Measurements from ENCODE around the gene MGAT5.

Gene MGAT5

DNA sequence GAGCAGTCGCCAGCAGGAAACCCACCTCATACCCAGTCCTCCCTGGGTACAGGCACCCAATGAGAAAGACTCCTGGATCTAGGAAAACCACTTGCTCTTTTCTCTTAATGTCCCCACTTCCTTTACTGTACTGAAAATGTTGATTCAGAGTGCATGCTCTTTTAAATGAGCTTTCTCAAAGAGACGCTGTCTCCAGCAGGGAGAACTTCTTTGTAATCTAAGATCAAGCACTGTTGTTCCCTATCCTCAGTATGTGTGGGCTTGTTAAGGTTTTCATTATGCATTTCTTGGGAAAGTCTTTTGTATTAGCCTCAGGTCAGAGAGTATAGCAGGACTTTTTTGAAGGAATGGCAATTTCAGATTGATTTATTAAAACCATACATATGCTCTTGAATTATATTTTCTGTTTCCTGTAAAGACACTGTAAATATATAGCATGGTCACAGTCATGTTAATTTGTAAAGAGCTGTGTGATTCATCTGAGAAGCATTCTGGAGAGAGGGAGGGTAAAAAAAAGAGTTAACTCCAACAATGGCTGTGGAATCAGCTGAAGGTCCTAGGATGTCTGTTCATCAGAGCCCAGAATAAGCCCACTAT, 178.1 kb downstream of the MGAT5 start:
- ChIA-PET CTCF (interaction anchor here (0.8 to 2.0 kb wide), 6 partner anchors 19 to 546 kb away, joined by 3 to 14 read pairs (median 4); no protein-coding TSS in a partner anchor), POLR2A (no interaction called here)
- Histone ChIP-seq H3K36me3 (ENCODE audit: control insufficient read depth in 2 of 2, insufficient read depth in 1 of 2, low read length in 2 of 2) (peaks cover 0 to 53% of the 10 kb centered on the region in 2 experiments; a peak in 1 of 3 replicates), H3K4me1 (ENCODE audit: control insufficient read depth, insufficient read depth, low read length) (no peaks in the 10 kb centered on the region), H3K9me3 (ENCODE audit: control insufficient read depth, insufficient read depth, low read depth, low read length) (no peaks in the 10 kb centered on the region), H3K27ac (ENCODE audit: extremely low read depth, low read depth, low read length) (no peak overlapping the region), H3K4me3 (ENCODE audit: low read depth, low read length) (no peak overlapping the region)
- TF ChIP-seq ZNF335 (tag by site-specific recombination; conservative IDR thresholded peaks at IDR 0.05) (no peak), AEBP2 (tag by site-specific recombination; IDR thresholded peaks at IDR 0.05; ENCODE audit: borderline replicate concordance) (no peak), SALL2 (tag by site-specific recombination; IDR thresholded peaks at IDR 0.05; ENCODE audit: borderline replicate concordance) (no peak), ZNF19 (tag by site-specific recombination; IDR thresholded peaks at IDR 0.05; ENCODE audit: low read depth) (no peak), ZIC2 (tag by site-specific recombination; IDR thresholded peaks at IDR 0.05) (no peak), MYNN (tag by site-specific recombination; IDR thresholded peaks at IDR 0.05; ENCODE audit: borderline replicate concordance) (no peak)

GRCh38 chr2:134432435-134432883, 178.6 kb downstream of the MGAT5 start:
- ChIA-PET POLR2A (no interaction called here), CTCF (interaction anchor here (0.8 to 1.7 kb wide), 4 partner anchors 19 to 547 kb away, joined by 3 to 5 read pairs (median 4); no protein-coding TSS in a partner anchor)
- peaks cover 0 to 52% of the 10 kb centered on the region in 2 experiments; a peak in 2 of 3 replicates for H3K36me3 ChIP-seq (ENCODE audit: control insufficient read depth in 2 of 2, insufficient read depth in 1 of 2, low read length in 2 of 2)
- no peak overlapping the region for H3K4me3 ChIP-seq (ENCODE audit: low read depth, low read length)
- no peak overlapping the region for H3K27ac ChIP-seq (ENCODE audit: extremely low read depth, low read depth, low read length)
- no peaks in the 10 kb centered on the region for H3K4me1 ChIP-seq (ENCODE audit: control insufficient read depth, insufficient read depth, low read length)
- no peaks in the 10 kb centered on the region for H3K9me3 ChIP-seq (ENCODE audit: control insufficient read depth, insufficient read depth, low read depth, low read length)
- TF ChIP-seq ZNF211 (tag by site-specific recombination; IDR thresholded peaks at IDR 0.05; ENCODE audit: low read depth) = no peak
- no peak for TF ChIP-seq ZNF112 (tag by site-specific recombination; IDR thresholded peaks at IDR 0.05)
- no peak for TF ChIP-seq ZNF561 (tag by site-specific recombination; IDR thresholded peaks at IDR 0.05; ENCODE audit: borderline replicate concordance)
- no peak for TF ChIP-seq ZNF837 (tag by site-specific recombination; IDR thresholded peaks at IDR 0.05)
- TF ChIP-seq ZNF701 (tag by site-specific recombination; IDR thresholded peaks at IDR 0.05) = no peak
- TF ChIP-seq ZNF571 (tag by site-specific recombination; IDR thresholded peaks at IDR 0.05) = no peak
- no peak for TF ChIP-seq YY2 (tag by site-specific recombination; IDR thresholded peaks at IDR 0.05)
- no peak for TF ChIP-seq ZNF449 (tag by site-specific recombination; IDR thresholded peaks at IDR 0.05)
- no peak for TF ChIP-seq ZNF585B (tag by site-specific recombination; IDR thresholded peaks at IDR 0.05)
- TF ChIP-seq ZNF658 (tag by site-specific recombination; IDR thresholded peaks at IDR 0.05) = no peak
- no peak for TF ChIP-seq KLF16 (tag by site-specific recombination; IDR thresholded peaks at IDR 0.05)
- no peak for TF ChIP-seq ZNF114 (tag by site-specific recombination; IDR thresholded peaks at IDR 0.05)
- no peak for TF ChIP-seq SETDB1 (IDR thresholded peaks at IDR 0.05; ENCODE audit: insufficient read length, low read length)
- no peak for TF ChIP-seq ZNF433 (tag by site-specific recombination; IDR thresholded peaks at IDR 0.05; ENCODE audit: low read depth)
- no peak for TF ChIP-seq AEBP2 (tag by site-specific recombination; IDR thresholded peaks at IDR 0.05; ENCODE audit: borderline replicate concordance)
